NK-92 (cell line): Measurements from ENCODE around the gene CCDC124.

Experiments used
- DNase-seq: peaks from one replicate; lab custom pipeline; 2025; ENCODE audit not compliant: unreplicated experiment; lab: John Stamatoyannopoulos, UW

Gene CCDC124

GRCh38 chr19:17933414-17934129, 757 bp downstream of the CCDC124 start:
- DNase-seq, result no peak

GRCh38 chr19:17936379-17936778, 3.6 kb downstream of the CCDC124 start:
- DNase-seq, result no peak

- no peak for DNase-seq
Measured at GRCh38 chr19:17937371-17937900, 4.6 kb downstream of the CCDC124 start.

- no peak for DNase-seq
Measured at GRCh38 chr19:17938092-17938845, 5.5 kb downstream of the CCDC124 start.

GRCh38 chr19:17942181-17942580, 9.4 kb downstream of the CCDC124 start:
- no peak for DNase-seq

GRCh38 chr19:17942582-17943273, 9.9 kb downstream of the CCDC124 start:
- DNase-seq, result no peak

- no peak for DNase-seq
Measured at GRCh38 chr19:17943274-17944221, 10.7 kb downstream of the CCDC124 start.

- DNase-seq, result no peak
Measured at GRCh38 chr19:17944301-17944700, 11.5 kb downstream of the CCDC124 start.

GRCh38 chr19:17946965-17947784, 14.4 kb downstream of the CCDC124 start:
- DNase-seq, result no peak

- DNase-seq, result peak; percentile 64
Measured at GRCh38 chr19:17947815-17948513, 15.1 kb downstream of the CCDC124 start.

GRCh38 chr19:17948514-17948900, 15.7 kb downstream of the CCDC124 start:
- no peak for DNase-seq

GRCh38 chr19:17948931-17949930, 16.4 kb downstream of the CCDC124 start:
- no peak for DNase-seq

- no peak for DNase-seq
Measured at GRCh38 chr19:17949956-17950309, 17.1 kb downstream of the CCDC124 start.

GRCh38 chr19:17950310-17951156, 17.7 kb downstream of the CCDC124 start:
- no peak for DNase-seq

GRCh38 chr19:17951157-17951989, 18.6 kb downstream of the CCDC124 start:
- DNase-seq, result no peak
